Hindlimb muscle (tissue), 1 donor: ENCODE results near the gene PRSS57. TPM values are rescaled to one million over a fixed set of nuclear protein-coding genes. Genes with fewer than 3 reads are reported as not detected.
"Not testable (repeated sequence)": the region's sequence is repeated elsewhere in the genome, so short reads cannot be mapped to it uniquely, and the experiment has no call there.

Source experiments
- DNase-seq: peaks from one replicate; pipeline ENCODE4 v3.0.0-alpha.2; 2013
- polyA plus RNA-seq: library from polyadenylated mRNA; unstranded; fragments of 120-200 nt; gene quantifications from one replicate; pipeline ENCODE4 v1.2.1, GENCODE V29; 2013; ENCODE audit not compliant: insufficient read length

Gene PRSS57
- polyA plus RNA-seq, 1 donor: 0.32 TPM

DNA sequence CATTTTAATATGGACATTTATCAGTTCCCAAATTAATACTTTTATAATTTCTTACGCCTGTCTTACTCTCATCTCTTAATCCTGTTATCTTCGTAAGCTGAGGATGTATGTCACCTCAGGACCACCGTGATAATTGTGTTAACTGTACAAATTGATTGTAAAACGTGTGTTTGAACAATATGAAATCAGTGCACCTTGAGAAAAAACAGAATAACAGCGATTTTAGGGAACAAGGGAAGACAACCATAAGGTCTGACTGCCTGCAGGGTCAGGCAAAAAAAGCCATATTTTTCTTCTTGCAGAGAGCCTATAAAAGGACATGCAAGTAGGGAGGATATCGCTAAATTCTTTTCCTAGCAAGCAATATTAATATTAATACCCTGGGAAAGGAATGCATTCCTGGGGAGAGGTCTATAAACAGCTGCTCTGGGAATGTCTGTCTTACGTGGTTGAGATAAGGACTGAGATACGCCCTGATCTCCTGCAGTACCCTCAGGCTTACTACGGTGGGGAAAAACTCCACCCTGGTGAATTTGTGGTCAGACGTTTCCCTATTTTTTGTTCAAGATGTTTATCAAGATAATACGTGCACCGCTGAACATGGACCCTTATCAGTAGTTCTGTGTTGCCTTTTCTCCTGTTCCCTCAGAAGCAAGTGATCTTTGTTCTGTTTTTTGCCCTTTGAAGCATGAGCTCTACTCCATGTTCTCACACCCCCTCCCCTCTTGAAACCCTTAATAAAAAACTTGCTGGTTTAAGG is 26.4 kb downstream of the PRSS57 start:
- not testable (repeated sequence) for DNase-seq

DNA sequence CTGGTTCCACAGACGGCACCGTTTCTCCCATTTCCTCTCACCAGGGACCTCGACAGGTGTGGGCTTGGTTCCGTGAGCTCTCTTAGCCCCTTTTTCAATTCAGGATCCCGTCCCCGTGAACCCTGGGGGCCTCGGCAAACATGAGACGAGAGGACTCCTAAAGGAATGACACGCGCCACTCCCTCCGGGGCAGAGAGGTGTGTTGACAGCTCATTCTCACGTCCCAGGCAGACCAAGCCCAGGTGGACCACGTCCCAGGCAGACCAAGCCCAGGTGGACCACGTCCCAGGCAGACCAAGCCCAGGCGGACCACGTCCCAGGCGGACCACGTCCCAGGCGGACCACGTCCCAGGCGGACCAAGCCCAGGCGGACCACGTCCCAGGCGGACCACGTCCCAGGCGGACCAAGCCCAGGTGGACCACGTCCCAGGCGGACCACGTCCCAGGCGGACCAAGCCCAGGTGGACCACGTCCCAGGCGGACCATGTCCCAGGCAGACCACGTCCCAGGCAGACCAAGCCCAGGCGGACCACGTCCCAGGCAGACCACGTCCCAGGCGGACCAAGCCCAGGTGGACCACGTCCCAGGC is 28.2 kb downstream of the PRSS57 start:
- DNase-seq: not testable (repeated sequence)

DNA sequence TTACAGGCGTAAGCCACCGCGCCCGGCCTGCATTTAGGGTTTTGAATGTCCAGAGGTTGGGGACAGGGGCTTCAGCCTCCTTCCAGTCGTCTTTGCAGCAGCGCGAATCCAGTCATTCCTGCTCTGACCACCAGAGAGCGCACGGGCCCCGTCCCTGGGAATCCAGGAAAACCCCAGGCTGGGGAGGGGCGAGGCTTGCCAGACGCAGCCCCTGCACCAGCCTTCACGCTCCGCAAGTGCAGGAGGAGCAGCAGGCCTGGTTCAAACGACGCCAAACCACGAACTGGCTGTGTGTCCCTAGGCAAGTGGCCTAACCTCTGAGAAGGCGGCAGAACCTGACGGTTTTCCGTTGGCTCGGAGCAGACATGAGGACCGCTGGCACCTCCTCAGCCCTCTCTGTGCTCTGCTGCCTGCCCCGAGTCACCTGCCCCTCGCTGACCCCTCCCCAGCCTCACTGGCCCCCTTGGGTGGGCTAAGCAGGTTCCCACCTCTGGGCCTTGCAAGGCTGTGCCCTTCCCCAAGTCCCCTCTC is 30.3 kb downstream of the PRSS57 start:
- peak; percentile 80 for DNase-seq

DNA sequence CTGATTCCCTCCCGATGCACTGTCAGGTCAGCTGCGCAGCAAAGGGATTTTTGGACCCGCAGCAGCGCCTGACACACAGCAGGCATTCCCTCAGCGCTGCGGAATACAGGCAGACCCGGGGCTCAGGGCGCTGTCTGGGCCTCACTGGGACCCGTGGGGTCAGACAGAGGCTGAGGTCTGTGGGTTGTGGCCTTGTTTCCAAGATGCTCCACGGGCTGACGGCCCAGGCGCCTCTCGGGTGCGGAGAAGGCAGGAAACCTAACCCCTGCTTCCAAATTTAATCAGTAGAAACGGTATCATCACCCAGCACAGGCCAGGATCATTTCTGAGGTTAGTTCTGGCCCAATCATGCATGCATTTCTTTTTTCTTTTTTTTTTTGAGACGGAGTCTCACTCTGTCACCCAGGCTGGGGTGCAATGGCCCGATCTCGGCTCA is 31.6 kb downstream of the PRSS57 start:
- DNase-seq: no peak

DNA sequence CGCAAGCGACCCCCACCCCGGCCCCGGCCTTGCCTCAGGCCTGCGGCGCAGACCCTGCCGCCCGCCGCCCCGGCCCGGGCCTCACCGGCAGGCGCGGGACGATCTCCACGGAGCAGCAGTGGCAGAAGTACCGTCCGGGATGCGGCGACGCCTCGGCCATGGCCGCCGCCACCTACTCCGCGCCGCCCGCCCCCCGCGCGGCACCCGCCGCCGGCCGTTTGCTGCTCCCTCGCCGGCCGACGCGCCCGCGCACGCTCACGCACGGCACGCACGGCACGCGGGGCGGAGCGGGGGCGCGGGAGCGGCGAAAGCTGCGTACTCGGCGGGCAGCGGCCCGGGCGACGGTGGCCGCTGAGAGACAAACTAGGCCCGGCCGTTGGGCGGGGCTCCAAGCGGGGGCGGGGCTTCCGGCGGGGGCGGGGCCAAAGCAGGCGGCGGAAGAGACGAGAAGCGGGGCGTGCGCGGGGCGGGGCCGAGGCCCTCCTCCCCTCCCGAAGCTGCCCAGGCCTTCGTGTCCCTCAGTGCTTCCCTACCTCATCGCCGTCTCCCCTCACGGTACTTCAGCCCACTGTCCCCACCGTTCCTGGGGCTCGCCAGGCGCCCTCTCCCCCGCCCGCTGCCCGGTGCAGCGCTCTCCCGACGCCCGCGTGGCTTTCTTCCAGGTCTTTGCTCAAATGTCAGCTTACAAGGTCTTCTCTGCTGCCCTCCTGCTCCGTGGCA is 32.1 kb downstream of the PRSS57 start, which contains the start of gene RNF126:
Gene RNF126 (minus strand): TSS at position 253 of the 720 bp plus-strand sequence. CDS start 93 bp downstream, at position 160.
- DNase-seq: peak; percentile 91

DNA sequence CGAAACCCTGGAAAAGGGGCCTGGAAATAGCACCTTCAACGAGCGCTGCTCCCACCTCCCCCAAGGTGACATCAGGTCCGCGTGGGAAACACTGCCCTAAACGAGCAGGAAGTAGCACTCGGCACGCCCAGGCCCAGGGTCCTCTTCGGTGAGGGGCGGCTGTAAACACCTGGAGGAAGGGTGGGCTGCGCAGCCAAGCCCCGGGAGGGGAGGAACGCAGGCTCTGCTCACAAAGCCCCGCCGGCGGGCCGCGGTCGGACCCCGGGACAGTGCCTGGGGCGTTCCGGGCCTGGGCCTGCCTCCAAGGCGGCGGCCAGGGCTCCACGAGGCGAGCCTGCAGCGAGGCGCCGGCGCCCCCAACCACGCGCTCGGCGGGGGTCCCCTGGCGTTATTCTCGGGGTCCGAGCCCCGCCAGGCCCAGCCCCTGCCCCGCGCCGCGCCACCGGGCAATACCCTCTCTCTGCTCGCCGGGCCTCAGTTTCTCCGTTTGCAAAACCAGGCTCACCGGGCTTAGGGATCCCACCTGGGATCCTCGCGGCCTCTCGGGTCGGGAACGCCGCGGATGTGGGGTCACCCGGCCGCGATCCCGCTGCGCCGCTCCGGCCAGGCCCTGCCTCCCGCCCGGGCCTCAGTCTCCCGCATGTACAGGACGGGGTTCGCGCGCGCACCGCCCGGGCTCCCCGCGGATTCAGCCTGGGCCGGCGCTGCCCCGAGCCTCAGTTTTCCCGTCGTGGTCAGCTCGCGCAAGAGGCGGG is 32.9 kb downstream of the PRSS57 start:
- DNase-seq: no peak

DNA sequence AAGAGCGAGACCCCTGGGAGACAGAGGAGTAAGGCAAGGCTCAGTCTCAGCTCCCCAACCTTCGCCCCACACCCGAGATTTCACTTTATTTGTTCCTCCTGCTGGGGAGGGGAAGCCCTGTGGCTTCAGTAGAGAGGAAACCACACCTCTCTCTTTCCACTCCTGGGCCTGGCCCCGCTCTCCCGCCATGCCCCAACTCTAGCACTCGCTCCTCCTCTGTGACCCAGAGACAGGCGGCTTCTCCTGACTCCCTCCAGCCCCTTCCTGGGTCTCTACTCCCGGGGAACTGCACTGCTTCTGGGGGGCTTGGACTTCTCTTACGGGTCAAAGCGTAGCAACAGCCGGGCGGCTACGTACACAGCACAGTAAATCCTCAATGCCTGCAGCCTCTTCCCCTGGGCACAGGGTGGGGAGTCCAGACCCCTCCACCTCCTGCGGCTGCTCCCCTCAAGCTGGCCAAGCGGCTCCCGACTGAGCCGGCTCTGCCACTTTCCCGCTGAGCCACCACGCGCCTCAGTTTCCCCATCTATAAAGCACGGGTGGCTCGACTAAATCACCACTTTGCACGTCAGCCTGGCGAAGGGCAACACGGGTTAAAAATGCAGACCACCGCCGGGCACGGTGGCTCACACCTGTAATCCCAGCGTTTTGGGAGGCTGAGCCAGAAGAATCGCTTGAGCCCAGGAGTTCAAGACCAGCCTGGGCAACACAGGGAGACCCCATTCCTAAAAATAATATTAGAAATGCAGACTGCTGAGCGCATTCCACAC is 33.6 kb downstream of the PRSS57 start:
- no peak for DNase-seq

DNA sequence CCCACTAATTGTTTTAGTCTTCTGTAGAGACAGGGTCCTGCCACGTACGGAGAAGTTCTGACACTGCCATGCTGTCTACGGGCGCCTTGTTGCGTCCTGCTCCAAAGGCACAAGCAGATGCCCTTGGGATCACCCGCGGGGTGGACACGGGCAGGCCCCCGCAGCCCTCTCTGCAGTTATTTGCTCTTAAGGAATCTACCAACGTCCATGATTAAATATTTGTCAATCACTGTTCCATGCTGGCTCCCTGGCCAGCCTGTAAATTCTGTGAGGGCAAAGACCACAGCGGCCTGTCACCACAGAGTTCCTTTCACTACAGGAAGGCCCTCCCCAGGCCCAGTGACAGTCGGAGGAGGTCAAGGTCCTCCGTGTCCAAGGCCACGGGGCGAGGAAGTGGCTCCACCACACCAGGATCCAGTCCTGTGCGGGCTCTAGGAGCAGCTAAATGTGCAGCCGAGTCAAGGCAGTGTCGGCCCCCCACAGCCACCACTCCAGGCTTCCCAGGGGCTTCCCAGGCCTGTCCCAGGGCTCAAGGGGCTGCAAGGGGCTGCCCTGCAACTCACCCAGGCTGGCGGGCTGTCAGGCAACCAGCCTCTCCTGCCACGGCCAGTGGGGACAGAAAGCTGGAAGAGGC is 34.3 kb downstream of the PRSS57 start:
- DNase-seq: no peak

DNA sequence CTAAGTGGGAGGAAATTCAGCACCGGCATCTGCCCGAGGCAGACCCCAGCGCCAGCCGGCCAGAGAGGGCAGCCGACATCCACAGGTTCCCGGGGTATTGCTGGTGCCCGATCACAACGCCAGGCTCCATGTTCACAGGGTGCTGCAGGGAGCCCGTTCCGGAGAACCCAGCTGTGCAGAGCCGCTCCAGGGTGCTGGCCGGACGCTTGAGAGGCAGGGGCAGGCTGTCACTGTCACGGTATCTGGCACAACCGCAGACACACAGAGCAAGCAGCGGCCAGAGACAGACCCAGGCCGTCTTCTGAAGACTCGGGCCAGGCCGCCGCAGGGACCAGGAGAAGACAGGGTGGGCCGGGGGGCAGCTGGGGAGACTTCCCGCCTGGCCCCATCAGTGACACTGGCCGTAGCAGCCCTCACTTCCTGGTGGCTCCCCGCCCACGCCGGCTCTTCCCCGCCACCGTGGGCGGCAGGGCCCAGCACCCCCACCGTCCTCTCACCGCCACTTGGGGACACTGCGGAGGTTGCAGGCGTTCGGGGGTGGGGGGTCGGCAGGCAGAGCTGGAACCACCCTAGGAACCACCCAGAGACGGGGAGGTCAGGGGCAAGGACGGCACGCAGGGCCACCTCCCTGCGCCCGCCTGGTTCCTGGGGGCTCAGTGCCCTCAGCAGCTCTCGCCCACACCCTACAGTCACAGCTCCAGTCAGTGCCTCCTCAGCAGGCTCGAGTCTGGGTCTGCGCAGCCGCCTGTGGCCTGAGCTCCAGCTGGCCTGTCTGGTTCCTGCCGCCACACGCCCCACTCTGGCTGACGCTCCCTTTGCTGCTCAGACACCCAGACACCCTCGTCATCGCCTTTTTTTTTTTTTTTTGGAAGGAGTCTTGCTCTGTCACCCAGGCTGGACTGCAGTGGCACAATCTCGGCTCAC is 36.1 kb downstream of the PRSS57 start:
- no peak for DNase-seq

DNA sequence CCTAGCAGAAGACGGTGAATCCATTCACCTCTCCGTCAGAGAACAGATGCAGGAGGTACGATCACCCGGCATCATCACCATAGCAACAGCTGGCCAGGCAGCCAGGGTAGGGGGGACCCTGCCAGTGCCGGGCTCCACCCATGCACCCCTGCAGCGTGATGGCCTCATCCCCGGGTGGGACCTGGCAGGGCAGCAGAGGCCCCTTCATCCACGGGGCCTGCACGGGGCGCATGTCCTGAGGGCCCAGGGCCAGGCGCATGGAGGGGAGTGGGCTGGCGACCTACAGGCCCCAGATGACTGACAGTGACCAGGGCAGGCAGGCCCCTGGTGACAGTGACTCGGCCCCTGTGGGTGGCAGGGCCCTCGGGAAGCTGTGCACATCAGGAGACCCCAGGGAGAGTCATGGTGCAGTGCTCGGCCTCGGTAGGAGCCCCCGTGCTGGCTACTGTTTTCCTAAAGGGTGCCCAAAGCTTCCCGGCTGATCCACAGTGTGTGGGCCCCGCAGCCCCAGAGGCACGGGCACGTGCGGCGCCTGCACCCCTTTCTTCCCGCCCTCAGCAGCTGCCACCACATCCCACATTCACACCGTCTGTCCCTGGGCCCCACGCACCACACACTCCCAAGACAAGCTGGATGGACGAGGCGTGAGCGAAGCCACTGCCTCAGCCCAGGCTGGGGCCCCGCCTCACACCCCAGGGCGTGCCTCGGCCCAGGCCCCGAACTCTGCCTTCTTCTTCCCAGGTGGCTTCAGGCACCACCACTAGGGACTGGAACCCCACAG is 37.0 kb downstream of the PRSS57 start:
- no peak for DNase-seq

DNA sequence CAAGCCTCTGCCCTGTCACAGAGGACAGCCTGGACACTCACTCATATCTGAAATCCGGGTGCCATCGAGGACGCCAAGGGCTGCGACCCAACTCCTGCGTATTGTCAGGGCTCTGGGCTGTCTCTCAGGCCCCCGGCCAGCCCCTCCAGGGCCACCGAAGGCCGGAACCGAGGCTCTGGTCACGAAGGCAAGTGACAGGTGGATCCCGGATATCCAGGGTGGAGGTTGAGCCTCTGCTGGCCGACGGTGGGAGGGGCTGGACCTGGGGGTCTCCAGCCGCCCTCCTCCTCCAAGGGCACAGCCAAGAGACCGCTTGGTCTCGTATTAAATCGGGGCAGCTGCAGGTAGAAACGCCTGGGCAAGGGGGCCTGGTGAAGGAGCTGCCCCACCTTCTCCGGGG is 37.6 kb downstream of the PRSS57 start:
- DNase-seq: no peak

DNA sequence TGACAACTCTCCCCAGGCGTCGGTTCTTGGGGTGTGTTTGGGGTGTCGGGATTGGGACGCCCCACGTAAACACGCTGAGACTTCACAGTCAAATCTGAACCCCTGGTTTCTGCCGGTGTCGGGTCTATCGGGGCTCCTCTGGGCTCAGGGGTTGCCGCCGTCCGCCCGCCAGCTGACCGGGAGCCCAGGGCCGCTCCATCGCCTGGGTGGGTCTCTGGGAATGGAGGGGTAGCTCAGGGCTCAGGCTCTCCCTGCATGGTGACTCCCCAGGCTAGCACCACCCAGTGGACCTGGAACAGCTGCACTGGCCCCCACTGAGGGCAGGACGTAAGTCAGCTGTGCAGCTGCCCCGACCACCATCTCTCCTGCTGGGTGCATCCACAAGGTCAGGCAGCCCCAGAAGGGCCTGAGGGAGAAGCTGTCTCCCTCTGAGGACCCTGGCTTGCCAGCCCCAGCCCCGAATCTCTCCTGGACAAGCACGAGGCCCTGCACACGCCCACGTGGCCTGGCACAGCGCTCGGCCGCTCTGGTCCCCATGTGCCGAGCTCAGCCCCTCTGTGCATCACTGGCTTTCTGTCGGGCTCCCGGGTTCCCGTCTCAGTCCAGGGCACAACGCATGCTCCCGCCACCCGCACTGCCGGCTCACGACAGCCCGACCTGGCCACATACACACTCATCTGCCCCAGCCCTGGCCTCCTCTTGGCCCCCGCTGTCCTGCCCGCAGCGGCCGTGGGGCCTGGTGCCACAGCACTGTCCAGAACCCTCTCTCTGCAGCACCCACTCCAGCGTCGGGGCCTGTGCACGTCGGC is 38.3 kb downstream of the PRSS57 start:
- no peak for DNase-seq

DNA sequence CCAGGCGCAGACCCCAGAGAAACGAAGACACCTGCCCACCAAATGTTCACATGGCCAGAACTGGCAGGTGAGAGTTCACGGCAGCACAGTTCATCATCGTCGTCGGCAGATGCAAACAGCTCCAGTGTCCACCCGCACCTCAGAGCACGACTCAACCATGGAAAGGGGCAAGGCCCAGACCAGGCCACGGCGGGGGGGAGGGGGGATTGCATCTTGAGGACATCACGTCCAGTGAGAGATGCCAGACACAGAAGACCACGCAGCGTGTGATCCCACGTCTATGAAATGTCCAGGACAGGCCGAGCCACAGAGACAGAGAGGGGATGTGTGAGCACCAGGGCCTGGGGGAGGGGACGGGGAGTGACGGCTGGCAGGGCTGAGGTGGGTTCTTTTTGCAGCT is 39.6 kb downstream of the PRSS57 start:
- DNase-seq: no peak

DNA sequence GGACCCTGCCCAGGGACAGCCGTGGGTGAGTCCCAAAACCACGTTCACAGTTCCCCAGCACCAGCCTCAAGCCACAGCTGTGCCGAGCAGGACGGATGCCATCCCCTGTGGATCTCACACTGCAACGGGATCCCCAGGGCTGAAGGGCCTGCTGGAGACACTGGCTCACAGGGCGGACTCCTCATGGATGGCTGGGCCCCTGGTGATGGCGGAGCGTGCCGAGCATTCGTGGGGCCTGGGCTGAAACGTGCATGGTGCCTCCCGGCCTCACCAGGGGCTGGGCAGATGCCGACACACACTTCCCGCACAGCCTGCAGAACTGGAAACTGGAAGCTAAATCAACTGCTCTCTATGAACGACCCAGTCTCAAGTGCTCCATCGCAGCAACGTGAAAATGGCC is 41.8 kb downstream of the PRSS57 start:
- DNase-seq: no peak

DNA sequence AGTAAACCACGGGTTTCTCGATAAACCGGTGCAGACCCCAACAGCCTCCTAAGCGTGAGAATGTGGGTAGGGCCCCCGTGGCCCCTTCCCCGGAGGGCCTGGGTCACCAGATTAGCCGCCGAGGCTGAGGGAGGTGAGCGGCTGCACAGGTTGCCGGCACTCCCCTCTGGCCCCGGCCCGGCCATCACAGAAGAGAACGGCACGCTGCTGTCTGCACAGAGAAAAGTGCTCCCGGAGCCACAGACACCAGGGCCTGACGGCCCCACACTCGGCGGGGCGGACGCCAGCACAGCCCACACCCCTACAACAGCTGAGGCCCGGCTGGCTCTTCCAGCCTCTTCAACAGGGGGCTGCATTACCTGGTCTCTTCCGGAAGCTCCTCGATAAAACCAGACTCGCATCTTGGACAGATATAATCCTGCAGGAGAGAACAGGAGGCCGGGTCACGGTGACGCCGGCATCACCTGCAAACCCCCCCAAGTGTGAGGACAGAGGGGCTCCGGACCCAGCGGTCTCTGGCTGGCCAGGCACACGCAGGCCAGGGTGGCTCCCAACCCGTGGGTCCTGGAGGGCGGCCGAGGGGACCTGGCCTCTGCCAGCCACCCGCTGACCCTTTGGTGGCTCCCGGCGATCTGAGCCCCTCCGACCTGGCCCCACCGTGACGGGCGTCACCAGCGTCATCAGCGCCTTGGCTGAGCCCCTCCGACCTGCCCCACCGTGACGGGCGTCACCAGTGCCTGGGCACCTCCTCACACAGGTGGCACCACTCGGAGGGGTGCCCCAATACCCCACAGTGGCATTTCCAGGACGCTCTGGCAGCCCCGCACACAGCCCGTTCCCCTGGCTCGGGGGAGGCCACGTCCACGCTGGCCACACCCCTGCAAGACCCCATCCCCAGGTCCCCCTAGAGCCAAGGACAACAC is 42.5 kb downstream of the PRSS57 start:
- no peak for DNase-seq

DNA sequence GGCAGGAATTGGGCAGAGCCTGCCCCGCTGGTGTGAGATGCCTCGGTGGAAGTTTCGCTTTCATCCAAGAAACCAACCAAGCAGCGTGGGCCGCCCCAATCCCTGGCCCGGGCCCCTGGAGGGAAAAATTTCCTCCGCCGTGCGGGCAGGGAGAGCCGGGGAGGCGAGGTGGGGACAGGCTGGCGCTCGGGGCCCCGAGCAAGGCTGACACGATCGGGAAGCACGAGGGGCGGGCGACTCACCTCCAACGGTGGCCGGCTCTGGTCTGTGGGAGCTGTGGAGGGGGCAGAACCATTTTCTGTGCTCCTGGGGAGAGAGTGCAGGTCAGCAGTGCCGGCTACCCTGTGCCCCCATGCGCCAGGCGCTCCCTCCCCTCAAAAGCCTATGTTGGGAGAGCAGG is 43.3 kb downstream of the PRSS57 start:
- DNase-seq: no peak

DNA sequence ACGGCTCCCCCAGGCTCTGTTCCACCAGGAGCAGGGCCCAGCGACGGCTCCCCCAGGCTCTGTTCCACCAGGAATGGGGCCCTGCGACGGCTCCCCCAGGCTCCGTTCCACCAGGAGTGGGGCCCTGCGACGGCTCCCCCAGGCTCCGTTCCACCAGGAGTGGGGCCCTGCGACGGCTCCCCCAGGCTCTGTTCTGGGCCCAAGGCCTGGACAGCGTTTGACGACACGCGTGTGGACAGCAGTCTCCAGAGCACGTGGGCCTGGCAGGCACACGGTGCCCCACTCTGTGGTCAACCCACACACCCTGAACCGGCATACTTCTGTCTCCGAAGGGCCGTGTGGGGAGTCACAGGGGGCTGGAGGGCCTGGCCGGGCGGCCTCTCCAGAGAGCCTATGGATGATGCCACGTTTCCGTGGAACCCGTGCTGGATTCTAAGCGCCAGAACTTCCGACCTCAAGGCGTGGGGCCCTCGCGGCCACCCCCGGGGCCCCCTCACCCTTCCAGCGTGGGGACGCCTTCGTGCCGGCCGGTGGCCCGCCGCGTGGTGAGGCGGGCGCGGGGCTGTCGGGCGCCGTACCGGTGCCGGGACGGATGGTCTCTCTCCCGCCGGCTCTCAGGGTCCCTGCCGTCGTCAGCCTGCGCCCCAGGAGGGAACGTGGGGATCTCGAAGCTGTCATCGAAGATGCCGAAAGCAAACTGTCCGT is 44.0 kb downstream of the PRSS57 start:
- DNase-seq: no peak
